MM.1S (cell line): ENCODE results near the gene AUTS2.

Experiments
- CTCF ChIP-seq: fragments of 300-600 bp; sonication (generic); IDR thresholded peaks from 2 replicates; pipeline ENCODE4 v1.5.1; 2016; ENCODE audit warnings: antibody characterized with exemption, low read length, mixed read lengths
- EZH2phosphoT487 ChIP-seq: fragments of 300-600 bp; sonication (generic); IDR thresholded peaks from 2 replicates; pipeline ENCODE4 v1.6.1; 2018; ENCODE audit warnings: antibody characterized with exemption, low read length

DNA sequence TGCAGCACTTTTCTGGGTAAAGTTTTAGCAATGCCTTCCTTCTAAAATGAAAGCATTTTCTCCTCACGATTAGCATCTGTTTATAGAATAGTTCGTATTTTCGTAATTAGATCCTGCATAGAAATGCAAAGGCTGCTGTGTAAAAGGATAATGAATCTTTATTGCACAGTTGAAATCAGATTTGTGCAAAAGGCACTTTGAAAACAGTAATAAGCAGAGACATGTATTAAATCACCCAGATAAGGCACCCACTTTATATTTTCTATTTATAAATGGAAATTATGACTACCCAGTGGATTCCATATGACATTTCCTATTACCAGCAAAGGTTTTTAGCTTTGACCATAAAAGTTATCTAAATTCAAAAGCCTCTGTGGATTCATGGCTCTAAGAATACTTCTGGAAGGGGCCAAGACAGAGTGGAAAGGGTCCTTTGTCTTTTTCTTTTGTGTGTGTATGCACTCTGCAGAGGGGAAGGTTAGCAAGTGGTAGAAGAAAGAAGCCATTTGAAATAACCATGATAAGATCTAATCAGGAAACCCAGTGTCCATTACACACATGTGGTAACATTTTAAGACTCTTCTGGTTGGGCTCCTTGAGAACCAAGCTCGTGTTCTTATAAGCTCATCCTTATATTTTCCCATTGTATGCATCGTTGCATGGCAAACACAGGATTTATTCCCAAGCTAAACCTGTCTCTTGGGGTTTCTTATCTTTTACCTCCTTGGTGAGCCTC is 612.1 kb downstream of the AUTS2 start:
- TF ChIP-seq CTCF (no peak), EZH2phosphoT487 (no peak)
